Measurements from ENCODE around the gene STK10.
A peak's percentile ranks its signal among the peaks of the same experiment; 100 is the strongest.

STK10 gene

DNA sequence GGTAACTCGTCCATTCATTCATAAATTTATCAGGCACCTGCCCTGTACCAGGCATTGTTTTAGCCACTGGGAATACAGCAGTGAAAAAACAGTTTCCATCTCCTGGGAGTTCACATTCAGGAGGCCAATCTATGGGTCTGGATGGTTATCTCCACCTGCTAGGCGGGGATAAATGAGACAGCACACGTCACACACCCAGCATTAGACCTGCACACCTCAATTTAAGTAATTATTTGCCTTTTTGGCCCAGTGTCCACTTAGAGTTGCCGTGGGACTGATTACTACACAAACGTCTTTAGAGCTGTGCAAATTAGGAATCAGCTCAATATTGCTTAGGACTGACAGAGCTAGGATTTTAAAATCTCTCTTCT lies 46.1 kb downstream of the STK10 start:
- peaks cover 41 to 94% (median 66%) of the 10 kb centered on the region in 11 experiments for H3K36me3 ChIP-seq
- H3K9me3 ChIP-seq (replicated peaks in 1 of 11) = peaks cover 0 to 24% (median 19%) of the 10 kb centered on the region in 11 experiments; a peak in 18 of 22 replicates
- no peaks in the 10 kb centered on the region for H3K27me3 ChIP-seq
- TF ChIP-seq Cebpa-rat (IDR thresholded peaks at IDR 0.05) = no peak
- peak overlapping the region in 3 of 11 experiments; percentile 11 to 27 (median 12); a peak in 4 of 22 replicates for H3K9ac ChIP-seq
- H3K4me1 ChIP-seq = peaks cover 57 to 75% (median 61%) of the 10 kb centered on the region in 10 experiments
- no peak overlapping the region for H3K4me3 ChIP-seq
- H3K27ac ChIP-seq = 0 out of 22 replicates have a peak overlapping the region, but pooled peaks of 1 of the 11 experiments have one; percentile 0
- peak overlapping the region in 6 of 11 experiments; percentile 3 to 93 (median 7); a peak in 7 of 22 replicates for H3K4me2 ChIP-seq
- peaks cover 61 to 99% (median 70%) of the 10 kb centered on the region in 11 experiments for H4K20me1 ChIP-seq

- peaks cover 42 to 88% (median 60%) of the 10 kb centered on the region in 11 experiments for H3K36me3 ChIP-seq
- peaks cover 46 to 73% (median 53%) of the 10 kb centered on the region in 10 experiments for H3K4me1 ChIP-seq
- H3K27me3 ChIP-seq = no peaks in the 10 kb centered on the region
- H3K4me2 ChIP-seq = 0 out of 22 replicates have a peak overlapping the region, but pooled peaks of 1 of the 11 experiments have one; percentile 8
- TF ChIP-seq Cebpa-rat (IDR thresholded peaks at IDR 0.05) = no peak
- peaks cover 0 to 33% (median 27%) of the 10 kb centered on the region in 11 experiments; a peak in 18 of 22 replicates for H3K9me3 ChIP-seq (replicated peaks in 1 of 11)
- no peak overlapping the region for H3K4me3 ChIP-seq
- peaks cover 50 to 89% (median 60%) of the 10 kb centered on the region in 11 experiments for H4K20me1 ChIP-seq
- no peak overlapping the region for H3K9ac ChIP-seq
- H3K27ac ChIP-seq = peak overlapping the region in 2 of 11 experiments; percentile 15 to 21; a peak in 1 of 22 replicates
Measured at GRCh38 chr5:172140866-172141265, 47.2 kb downstream of the STK10 start.

- H3K9me3 ChIP-seq (replicated peaks in 1 of 11) = peaks cover 0 to 41% (median 34%) of the 10 kb centered on the region in 11 experiments; a peak in 18 of 22 replicates
- peaks cover 44 to 85% (median 52%) of the 10 kb centered on the region in 11 experiments for H4K20me1 ChIP-seq
- H3K9ac ChIP-seq = no peak overlapping the region
- H3K4me2 ChIP-seq = no peak overlapping the region
- no peak overlapping the region for H3K4me3 ChIP-seq
- H3K36me3 ChIP-seq = peaks cover 46 to 89% (median 62%) of the 10 kb centered on the region in 11 experiments
- H3K27ac ChIP-seq = no peak overlapping the region
- no peaks in the 10 kb centered on the region for H3K27me3 ChIP-seq
- no peak for TF ChIP-seq Cebpa-rat (IDR thresholded peaks at IDR 0.05)
- peaks cover 39 to 73% (median 49%) of the 10 kb centered on the region in 10 experiments for H3K4me1 ChIP-seq
Measured at GRCh38 chr5:172140120-172140519, 47.9 kb downstream of the STK10 start.

- Histone ChIP-seq H3K4me2 (peak overlapping the region in 1 of 11 experiments; percentile 32; a peak in 1 of 22 replicates), H3K4me1 (peaks cover 31 to 70% (median 49%) of the 10 kb centered on the region in 10 experiments), H3K27me3 (no peaks in the 10 kb centered on the region), H3K27ac (no peak overlapping the region), H3K4me3 (no peak overlapping the region), H3K9me3 (replicated peaks in 1 of 11) (peaks cover 0 to 46% (median 39%) of the 10 kb centered on the region in 11 experiments; a peak in 18 of 22 replicates), H3K36me3 (peaks cover 28 to 85% (median 74%) of the 10 kb centered on the region in 11 experiments), H4K20me1 (peaks cover 15 to 56% (median 21%) of the 10 kb centered on the region in 11 experiments), H3K9ac (no peak overlapping the region)
- no peak for TF ChIP-seq Cebpa-rat (IDR thresholded peaks at IDR 0.05)
Measured at GRCh38 chr5:172137046-172137445, 51.0 kb downstream of the STK10 start.

DNA sequence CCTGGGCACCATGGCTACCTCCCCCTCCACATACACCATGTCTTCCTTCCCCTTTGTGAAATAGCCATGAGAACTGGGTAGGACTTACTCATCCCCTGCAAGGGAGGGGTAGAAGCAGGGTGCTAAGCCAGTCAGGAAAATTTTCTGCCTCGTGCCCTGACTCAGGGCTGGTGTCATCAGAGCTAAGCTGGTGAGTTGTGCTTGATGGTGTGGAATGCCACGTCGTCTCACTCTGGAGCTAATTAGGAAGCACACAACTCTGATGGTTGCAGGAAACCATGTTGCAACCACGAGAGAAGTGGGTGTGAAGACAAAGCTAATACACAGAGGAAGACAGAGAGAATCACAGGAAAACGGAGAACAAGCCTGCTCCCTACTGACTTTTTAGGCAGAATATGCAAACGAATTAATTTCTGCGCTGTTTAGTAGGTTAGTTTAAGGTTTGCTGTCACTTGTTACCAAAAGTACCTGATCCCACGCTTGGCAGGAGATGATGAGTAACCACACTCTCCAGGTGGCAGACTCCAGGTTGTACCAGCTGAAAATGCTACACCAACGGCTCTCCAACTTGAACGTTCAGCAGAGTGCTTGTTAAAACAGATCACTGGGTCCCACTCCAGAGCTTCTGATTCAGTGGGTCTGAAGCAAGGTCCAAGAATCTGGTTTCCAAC lies 54.5 kb downstream of the STK10 start:
- Histone ChIP-seq H3K9ac (peak overlapping the region; percentile 63 to 82 (median 78)), H3K4me3 (peak overlapping the region in 5 of 10 experiments; percentile 23 to 52 (median 31); a peak in 8 of 20 replicates), H3K9me3 (replicated peaks in 1 of 11) (peaks cover 0 to 41% (median 35%) of the 10 kb centered on the region in 11 experiments; a peak in 18 of 22 replicates), H3K4me1 (peaks cover 23 to 89% (median 60%) of the 10 kb centered on the region in 10 experiments), H3K27ac (peak overlapping the region; percentile 82 to 93 (median 88)), H3K4me2 (peak overlapping the region; percentile 59 to 92 (median 82)), H3K27me3 (no peaks in the 10 kb centered on the region), H3K36me3 (peaks cover 20 to 86% (median 70%) of the 10 kb centered on the region in 11 experiments), H4K20me1 (peaks cover 0 to 30% (median 11%) of the 10 kb centered on the region in 11 experiments; a peak in 8 of 22 replicates)
- TF ChIP-seq Cebpa-rat (IDR thresholded peaks at IDR 0.05) = peak; percentile 47 to 87 (median 80); a peak in 21 of 22 replicates

DNA sequence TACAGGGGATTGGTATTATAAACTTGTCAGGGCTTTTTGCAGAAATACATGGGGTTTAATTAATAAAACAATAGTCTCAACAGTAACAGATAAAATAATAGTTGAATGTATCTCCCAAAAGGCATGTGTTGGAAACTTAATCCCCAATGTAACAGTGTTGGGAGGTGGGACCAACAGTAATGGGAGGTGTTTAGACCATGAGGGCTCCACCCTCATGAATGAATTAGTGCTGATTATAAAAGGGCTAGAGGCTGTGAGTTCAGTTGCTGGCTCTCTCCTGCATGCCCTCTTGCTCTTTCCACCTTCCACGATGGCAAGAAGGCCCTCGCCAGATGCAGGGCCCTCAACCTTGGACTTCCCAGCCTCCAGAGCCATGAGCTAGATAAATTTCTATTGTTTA lies 56.3 kb downstream of the STK10 start:
- Histone ChIP-seq H3K27me3 (no peaks in the 10 kb centered on the region), H4K20me1 (peaks cover 0 to 33% (median 12%) of the 10 kb centered on the region in 11 experiments; a peak in 10 of 22 replicates), H3K36me3 (peaks cover 30 to 92% (median 75%) of the 10 kb centered on the region in 11 experiments), H3K4me3 (no peak overlapping the region), H3K9me3 (replicated peaks in 1 of 11) (peaks cover 0 to 42% (median 33%) of the 10 kb centered on the region in 11 experiments; a peak in 18 of 22 replicates), H3K27ac (peak overlapping the region in 10 of 11 experiments; percentile 12 to 93 (median 73); a peak in 15 of 22 replicates), H3K9ac (peak overlapping the region in 4 of 11 experiments; percentile 40 to 76 (median 68); a peak in 7 of 22 replicates), H3K4me2 (peak overlapping the region in 8 of 11 experiments; percentile 0 to 92 (median 68); a peak in 12 of 22 replicates), H3K4me1 (peaks cover 23 to 96% (median 60%) of the 10 kb centered on the region in 10 experiments)
- TF ChIP-seq Cebpa-rat (IDR thresholded peaks at IDR 0.05) = no peak

- Histone ChIP-seq H3K4me1 (peaks cover 21 to 86% (median 53%) of the 10 kb centered on the region in 10 experiments), H3K9me3 (replicated peaks in 1 of 11) (peaks cover 0 to 43% (median 36%) of the 10 kb centered on the region in 11 experiments; a peak in 18 of 22 replicates), H3K4me2 (peak overlapping the region in 4 of 11 experiments; percentile 80 to 92 (median 86); a peak in 9 of 22 replicates), H3K36me3 (peaks cover 53 to 93% (median 81%) of the 10 kb centered on the region in 11 experiments), H3K9ac (peak overlapping the region in 3 of 11 experiments; percentile 65 to 75 (median 71); a peak in 6 of 22 replicates), H3K27ac (peak overlapping the region in 8 of 11 experiments; percentile 8 to 93 (median 63); a peak in 14 of 22 replicates), H3K27me3 (no peaks in the 10 kb centered on the region), H3K4me3 (no peak overlapping the region), H4K20me1 (peaks cover 0 to 41% (median 12%) of the 10 kb centered on the region in 11 experiments; a peak in 11 of 22 replicates)
- TF ChIP-seq Cebpa-rat (IDR thresholded peaks at IDR 0.05) = no peak
Measured at GRCh38 chr5:172129256-172129910, 58.6 kb downstream of the STK10 start.

DNA sequence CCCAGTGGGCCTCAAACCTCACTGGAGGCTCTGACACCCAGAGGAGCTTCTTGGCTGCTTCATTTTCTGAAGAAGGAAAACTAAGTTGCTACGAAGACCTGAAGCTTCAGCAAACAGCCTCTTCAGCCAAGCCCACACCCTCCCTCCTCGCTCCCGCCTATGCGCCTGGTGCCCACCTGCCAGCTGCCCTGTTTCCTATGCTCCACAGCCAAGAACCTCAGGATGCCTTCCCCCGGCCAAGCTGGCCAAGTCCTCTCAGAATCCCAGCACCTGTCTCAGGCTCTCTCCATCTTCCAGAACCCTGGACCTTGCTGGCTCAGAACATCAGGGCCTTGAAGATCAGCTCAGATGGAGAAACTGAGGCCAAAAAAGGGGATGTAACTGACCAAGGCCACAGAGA lies 60.4 kb downstream of the STK10 start:
- Histone ChIP-seq H3K4me2 (peak overlapping the region in 2 of 11 experiments; percentile 80 to 92; a peak in 4 of 22 replicates), H3K9ac (peak overlapping the region in 1 of 11 experiments; percentile 75; a peak in 1 of 22 replicates), H3K4me1 (peaks cover 20 to 88% (median 50%) of the 10 kb centered on the region in 10 experiments), H3K27ac (peak overlapping the region in 4 of 11 experiments; percentile 7 to 46 (median 31); a peak in 4 of 22 replicates), H3K9me3 (replicated peaks in 1 of 11) (peaks cover 0 to 50% (median 42%) of the 10 kb centered on the region in 11 experiments; a peak in 18 of 22 replicates), H4K20me1 (peaks cover 0 to 59% (median 18%) of the 10 kb centered on the region in 11 experiments; a peak in 14 of 22 replicates), H3K27me3 (no peaks in the 10 kb centered on the region), H3K4me3 (no peak overlapping the region), H3K36me3 (peaks cover 69 to 100% (median 90%) of the 10 kb centered on the region in 11 experiments)
- no peak for TF ChIP-seq Cebpa-rat (IDR thresholded peaks at IDR 0.05)

All from BLaER1 treated with 17β-estradiol and CSF1 and Interleukin-3, amounts not matched to agents 10 nM and 100 nM (cell line).